AG09309 (cell line): Measurements from ENCODE around the gene TGFBI.

Source experiments
- DNase-seq: peaks from one replicate; pipeline ENCODE4 v3.0.0-alpha.2; 2010; ENCODE audit warnings: low read depth
- H3K4me3 ChIP-seq: 2 replicates; pipeline ENCODE4 v1.5.1; 2011; ENCODE audit warnings: mild to moderate bottlenecking, low read depth, low read length, moderate library complexity; ENCODE audit not compliant: control insufficient read depth
- TF ChIP-seq, protein P1 (sequence below): IDR thresholded peaks from 2 replicates; pipeline ENCODE4 v1.5.1; 2011; ENCODE audit warnings: mild to moderate bottlenecking, low read depth, low read length, inconsistent platforms; ENCODE audit not compliant: insufficient read depth, control insufficient read depth; ENCODE audit errors: missing control alignments

The TGFBI gene

DNA sequence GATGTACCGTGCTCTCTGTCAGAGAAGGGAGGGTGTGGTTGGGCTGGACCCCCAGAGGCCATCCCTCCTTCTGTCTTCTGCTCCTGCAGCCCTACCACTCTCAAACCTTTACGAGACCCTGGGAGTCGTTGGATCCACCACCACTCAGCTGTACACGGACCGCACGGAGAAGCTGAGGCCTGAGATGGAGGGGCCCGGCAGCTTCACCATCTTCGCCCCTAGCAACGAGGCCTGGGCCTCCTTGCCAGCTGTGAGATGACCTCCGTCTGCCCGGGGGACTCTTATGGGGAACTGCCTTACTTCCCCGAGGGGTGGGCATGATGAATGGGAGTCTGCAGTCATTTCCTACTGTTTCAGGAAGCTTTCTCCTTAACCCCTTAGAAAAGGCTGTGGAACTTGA lies 17.5 kb downstream of the TGFBI start:
- H3K4me3 ChIP-seq = no peak overlapping the region
- TF ChIP-seq, protein P1, sequence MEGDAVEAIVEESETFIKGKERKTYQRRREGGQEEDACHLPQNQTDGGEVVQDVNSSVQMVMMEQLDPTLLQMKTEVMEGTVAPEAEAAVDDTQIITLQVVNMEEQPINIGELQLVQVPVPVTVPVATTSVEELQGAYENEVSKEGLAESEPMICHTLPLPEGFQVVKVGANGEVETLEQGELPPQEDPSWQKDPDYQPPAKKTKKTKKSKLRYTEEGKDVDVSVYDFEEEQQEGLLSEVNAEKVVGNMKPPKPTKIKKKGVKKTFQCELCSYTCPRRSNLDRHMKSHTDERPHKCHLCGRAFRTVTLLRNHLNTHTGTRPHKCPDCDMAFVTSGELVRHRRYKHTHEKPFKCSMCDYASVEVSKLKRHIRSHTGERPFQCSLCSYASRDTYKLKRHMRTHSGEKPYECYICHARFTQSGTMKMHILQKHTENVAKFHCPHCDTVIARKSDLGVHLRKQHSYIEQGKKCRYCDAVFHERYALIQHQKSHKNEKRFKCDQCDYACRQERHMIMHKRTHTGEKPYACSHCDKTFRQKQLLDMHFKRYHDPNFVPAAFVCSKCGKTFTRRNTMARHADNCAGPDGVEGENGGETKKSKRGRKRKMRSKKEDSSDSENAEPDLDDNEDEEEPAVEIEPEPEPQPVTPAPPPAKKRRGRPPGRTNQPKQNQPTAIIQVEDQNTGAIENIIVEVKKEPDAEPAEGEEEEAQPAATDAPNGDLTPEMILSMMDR = no peak
- DNase-seq = no peak

DNA sequence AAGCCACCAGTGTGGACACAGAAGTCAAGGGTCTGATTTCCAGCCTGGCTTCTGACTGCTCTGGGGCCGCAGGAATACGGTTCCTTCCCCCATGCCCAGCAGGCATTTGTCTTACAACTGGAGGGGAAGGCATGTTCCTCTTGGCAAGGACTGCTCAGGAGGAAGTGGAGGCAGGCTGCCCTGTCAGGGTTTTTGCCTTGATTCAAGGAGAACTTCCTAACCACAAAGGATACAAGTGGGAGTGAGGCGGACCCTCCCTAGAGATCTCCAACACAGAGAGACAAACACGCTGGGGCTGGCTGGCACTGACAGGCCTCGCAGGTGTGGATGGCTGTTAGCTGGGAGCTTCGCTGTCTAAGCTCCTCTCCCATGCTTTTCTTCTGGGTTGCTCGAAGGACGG lies 19.1 kb downstream of the TGFBI start:
- H3K4me3 ChIP-seq = no peak overlapping the region
- TF ChIP-seq, protein P1 = no peak

DNA sequence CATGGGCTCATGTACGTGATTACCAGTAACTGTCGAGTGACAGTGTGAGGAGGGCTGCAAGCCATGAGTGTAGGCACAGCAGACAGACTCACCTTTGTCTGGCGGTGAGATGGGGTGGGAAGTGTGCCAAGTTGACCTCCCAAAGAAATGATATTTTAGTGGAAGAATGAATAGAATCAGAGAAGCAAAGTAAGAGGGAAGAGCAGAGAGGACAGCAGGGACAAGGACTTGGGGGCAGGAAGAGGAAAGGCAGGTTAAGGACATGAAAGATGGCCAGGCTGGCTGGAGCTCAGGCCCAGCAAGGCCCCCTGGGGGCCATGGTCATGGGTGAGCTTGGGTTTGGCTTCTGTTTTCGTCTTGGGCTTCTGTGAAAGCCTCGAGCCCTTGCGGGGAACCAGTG lies 20.2 kb downstream of the TGFBI start:
- TF ChIP-seq, protein P1 = no peak
- DNase-seq = no peak
- no peak overlapping the region for H3K4me3 ChIP-seq

More for the DNA sequence above, 19.1 kb downstream of the TGFBI start:
- no peak for DNase-seq

DNA sequence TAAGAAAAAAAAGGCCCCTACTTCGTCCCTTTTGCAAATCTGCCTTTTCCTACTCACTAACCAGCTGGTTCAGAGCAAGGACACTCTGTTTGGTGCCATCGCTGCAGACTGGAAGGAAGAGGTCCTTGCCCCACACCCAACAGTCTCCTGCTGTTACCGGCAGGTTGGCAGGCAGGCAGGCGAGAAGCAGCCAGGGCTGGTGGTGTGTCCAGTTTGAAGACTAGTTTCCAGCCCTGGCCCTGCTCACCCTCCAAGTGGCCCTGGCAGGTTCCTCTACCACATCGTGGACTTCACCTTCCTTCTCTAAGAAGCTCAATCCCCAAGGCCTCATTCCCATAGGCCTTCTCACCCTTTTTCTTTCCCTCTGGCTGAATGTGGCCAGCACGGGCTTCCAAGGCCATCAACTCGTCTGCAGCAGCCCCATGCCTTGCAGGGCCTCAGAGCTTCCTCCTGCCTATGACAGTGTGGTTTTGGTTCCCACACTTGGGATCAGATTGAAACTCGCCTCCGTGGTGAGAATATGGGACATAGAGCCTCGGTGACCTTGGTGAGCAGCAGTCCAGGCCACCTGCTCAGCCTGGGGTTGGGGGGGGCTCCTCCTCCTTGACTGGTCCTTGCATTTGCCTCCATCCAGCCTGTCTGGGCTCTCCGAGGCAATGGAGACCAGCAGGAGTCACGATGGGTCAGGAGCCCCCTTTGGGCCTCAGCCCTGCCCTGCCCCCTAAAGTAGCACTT lies 22.9 kb downstream of the TGFBI start:
- TF ChIP-seq, protein P1 = no peak
- no peak overlapping the region for H3K4me3 ChIP-seq

DNA sequence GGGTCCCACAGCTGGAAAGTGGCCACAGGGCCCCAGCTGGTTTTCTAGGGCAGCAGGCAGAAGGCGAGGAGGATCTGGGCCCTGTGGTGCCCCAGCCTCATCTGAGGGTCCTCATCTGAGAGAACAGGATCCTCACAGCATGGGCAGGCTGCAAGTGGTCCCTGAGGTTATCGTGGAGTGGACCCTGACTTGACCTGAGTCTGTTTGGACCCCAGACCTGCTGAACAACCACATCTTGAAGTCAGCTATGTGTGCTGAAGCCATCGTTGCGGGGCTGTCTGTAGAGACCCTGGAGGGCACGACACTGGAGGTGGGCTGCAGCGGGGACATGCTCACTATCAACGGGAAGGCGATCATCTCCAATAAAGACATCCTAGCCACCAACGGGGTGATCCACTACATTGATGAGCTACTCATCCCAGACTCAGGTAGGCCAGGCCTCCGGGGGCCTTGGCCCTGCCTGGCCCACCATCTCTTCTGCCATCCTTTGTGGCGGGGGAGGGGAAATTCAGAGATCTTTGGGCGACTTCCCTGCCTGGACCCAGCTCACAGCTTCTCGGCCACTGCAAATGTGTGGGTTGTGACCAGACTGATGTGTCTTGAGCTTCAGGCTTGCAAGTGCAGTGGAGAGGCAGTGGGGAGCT lies 24.0 kb downstream of the TGFBI start:
- H3K4me3 ChIP-seq = no peak overlapping the region
- no peak for DNase-seq
- TF ChIP-seq, protein P1 = no peak

More for the DNA sequence above, 22.9 kb downstream of the TGFBI start:
- no peak for DNase-seq

DNA sequence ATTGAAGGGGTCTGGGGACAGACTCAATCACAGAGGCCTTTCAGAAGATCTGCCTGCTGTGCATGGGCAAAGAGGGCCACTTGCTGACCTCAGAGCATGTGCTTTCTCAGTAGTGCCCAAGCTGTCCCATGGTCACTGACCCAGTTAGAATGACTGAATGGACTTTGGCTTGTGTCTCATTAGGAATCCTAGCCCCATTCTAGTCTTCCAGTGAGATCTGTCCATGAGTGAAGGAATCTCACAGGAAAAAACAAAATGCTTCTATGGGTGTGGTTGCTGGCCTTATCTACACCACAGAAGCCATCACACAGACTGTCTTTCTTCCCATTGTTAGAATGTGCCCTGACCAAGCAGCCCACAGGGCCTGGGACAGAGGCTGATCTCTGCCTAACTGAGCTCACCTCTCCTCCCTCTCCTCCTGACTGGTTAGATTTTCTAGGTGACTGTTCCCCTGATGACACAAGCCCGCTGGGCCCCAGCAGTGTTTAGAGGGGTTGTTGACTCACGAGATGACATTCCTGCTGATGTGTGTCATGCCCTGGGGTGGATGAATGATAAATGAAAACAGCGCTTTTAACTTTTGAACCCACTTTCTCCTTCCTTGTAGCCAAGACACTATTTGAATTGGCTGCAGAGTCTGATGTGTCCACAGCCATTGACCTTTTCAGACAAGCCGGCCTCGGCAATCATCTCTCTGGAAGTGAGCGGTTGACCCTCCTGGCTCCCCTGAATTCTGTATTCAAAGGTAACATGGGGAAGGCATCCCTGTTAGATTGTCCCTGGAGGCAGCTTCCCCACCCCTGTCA lies 24.8 kb downstream of the TGFBI start:
- no peak overlapping the region for H3K4me3 ChIP-seq
- DNase-seq = peak; percentile 81
- TF ChIP-seq, protein P1 = no peak
